HepG2 (cell line): ENCODE measurements around the gene RAB40C. TPM values are rescaled to one million over a fixed set of nuclear protein-coding genes. Genes with fewer than 3 reads are reported as not detected.

Experiments
- BCLAF1 ChIP-seq: fragments of 450-650 bp; IDR thresholded peaks from 2 replicates; pipeline ENCODE4 v1.6.1; 2017; ENCODE audit warnings: mild to moderate bottlenecking
- SPEN ChIP-seq: sonication (generic); formaldehyde crosslinking; IDR thresholded peaks from 2 replicates; pipeline ENCODE4 v1.5.1; 2020; ENCODE audit warnings: low read depth, mild to moderate bottlenecking, missing genetic modification reagents
- TIGD3 ChIP-seq: sonication (generic); formaldehyde crosslinking; IDR thresholded peaks from 2 replicates; pipeline ENCODE4 v1.5.1; 2020; ENCODE audit warnings: mild to moderate bottlenecking, missing genetic modification reagents, borderline replicate concordance
- ZBTB40 ChIP-seq, 2 experiments: fragments of 450-650 bp in 1 of 2; sonication (generic) in 1 of 2; formaldehyde crosslinking in 1 of 2; IDR thresholded peaks; 2 replicates each; pipeline versions ENCODE4 v1.6.1 to v1.8.0; 2016 to 2022; ENCODE audit warnings: antibody characterized with exemption in 1 of 2, mild to moderate bottlenecking in 1 of 2, missing genetic modification reagents in 1 of 2
- ZFP62 ChIP-seq: sonication (generic); formaldehyde crosslinking; IDR thresholded peaks from 2 replicates; pipeline ENCODE4 v1.4.0; 2020; ENCODE audit warnings: missing genetic modification reagents
- polyA plus RNA-seq, 8 experiments: library from polyadenylated mRNA; depleted of rRNA in 3 of 8; stranded (reverse) in 7 of 8; unstranded in 1 of 8; fragments of >200 nt; fragmentation: Illumina TruSeq in 4 of 8; extraction: Trizol in 4 of 8; gene quantifications; 2 replicates each; pipeline versions ENCODE4 v1.2.1 to v1.2.3, GENCODE V29; 2011 to 2016; ENCODE audit warnings: low read depth in 4 of 8, missing spikeins in 1 of 8, mixed read lengths in 1 of 8; ENCODE audit not compliant: insufficient read depth in 1 of 8
- total RNA-seq, 5 experiments: library from RNA; depleted of rRNA; stranded (reverse); fragments of >200 nt; fragmentation: Illumina TruSeq; extraction: Trizol; gene quantifications; 2 replicates each; pipeline ENCODE4 v1.2.3, GENCODE V29; 2016; ENCODE audit warnings: low read depth in 1 of 5

Gene RAB40C
- total and polyA plus RNA-seq, 2 of the 13 experiments (the other 11 are each of a cell fraction or from before 2014, with no cell fraction given), result 7.7 to 11.5 TPM

GRCh38 chr16:641326-642188, 51.7 kb downstream of the RAB40C start, which contains the start of gene MCRIP2 (continued):
- peak; percentile 78 for TF ChIP-seq SPEN (CRISPR knock-in tag)
- TF ChIP-seq ZBTB40 (IDR thresholded peaks at IDR 0.05), result no peak
- TF ChIP-seq ZBTB40 (CRISPR knock-in tag; IDR thresholded peaks at IDR 0.05), result no peak
- no peak for TF ChIP-seq ZFP62 (CRISPR knock-in tag)
- no peak for TF ChIP-seq TIGD3 (CRISPR knock-in tag)
- no peak for TF ChIP-seq BCLAF1
